ENCODE measurements around the gene TSHZ2. TPM values are rescaled to one million over a fixed set of nuclear protein-coding genes. Genes with fewer than 3 reads are reported as not detected.

The TSHZ2 gene
- total and polyA plus RNA-seq, 2 experiments from 2014 or later: 1.1 to 5.2 TPM

GRCh38 chr20:53294804-53295203, 322.6 kb downstream of the TSHZ2 start:
- Histone ChIP-seq H3K27me3 (no peaks in the 10 kb centered on the region), H2AFZ (no peak overlapping the region)
- WGBS (ENCODE audit: low lambda C conversion rate, missing lambda C conversion rate): 72% methylated on average over 3 of the region's 3 CpGs

GRCh38 chr20:53296025-53296424, 323.9 kb downstream of the TSHZ2 start:
- no peak for DNase-seq (ENCODE audit: low spot score)
- 70% methylated on average over 2 of the region's 2 CpGs for WGBS (ENCODE audit: low lambda C conversion rate, missing lambda C conversion rate)

More at GRCh38 chr20:53294804-53295203, 322.6 kb downstream of the TSHZ2 start:
- Histone ChIP-seq H3K27ac (no peak overlapping the region), H3K9me3 (ENCODE audit: low read depth) (no peaks in the 10 kb centered on the region), H3K4me1 (ENCODE audit: insufficient read depth) (peaks cover 7% of the 10 kb centered on the region), H3K4me3 (no peak overlapping the region), H4K20me1 (ENCODE audit: insufficient read depth, poor library complexity, severe bottlenecking) (no peaks in the 10 kb centered on the region), H3K4me2 (no peak overlapping the region), H3K79me2 (no peaks in the 10 kb centered on the region), H3K36me3 (replicated peaks; ENCODE audit: insufficient read depth, low read depth) (no peaks in the 10 kb centered on the region), H3K9me2 (replicated peaks; ENCODE audit: insufficient read depth) (no peaks in the 10 kb centered on the region)
- TF ChIP-seq EZH2phosphoT487 (IDR thresholded peaks at IDR 0.05; ENCODE audit: low read depth, severe bottlenecking, unreplicated experiment): no peak
- no peak for TF ChIP-seq CTCF (IDR thresholded peaks at IDR 0.05; ENCODE audit: poor library complexity)
- no peak for TF ChIP-seq EZH2 (IDR thresholded peaks at IDR 0.05; ENCODE audit: borderline replicate concordance)
- DNase-seq (ENCODE audit: low spot score): no peak

GRCh38 chr20:53296451-53297153, 324.4 kb downstream of the TSHZ2 start:
- TF ChIP-seq CTCF (IDR thresholded peaks at IDR 0.05; ENCODE audit: poor library complexity) (no peak), EZH2 (IDR thresholded peaks at IDR 0.05; ENCODE audit: borderline replicate concordance) (no peak), EZH2phosphoT487 (IDR thresholded peaks at IDR 0.05; ENCODE audit: low read depth, severe bottlenecking, unreplicated experiment) (no peak)
- no peak for DNase-seq (ENCODE audit: low spot score)
- no peak overlapping the region for H2AFZ ChIP-seq
- no peaks in the 10 kb centered on the region for H3K9me3 ChIP-seq (ENCODE audit: low read depth)
- H3K4me1 ChIP-seq (ENCODE audit: insufficient read depth): peaks cover 17% of the 10 kb centered on the region
- no peaks in the 10 kb centered on the region for H3K9me2 ChIP-seq (replicated peaks; ENCODE audit: insufficient read depth)
- no peak overlapping the region for H3K4me2 ChIP-seq
- H3K4me3 ChIP-seq: no peak overlapping the region
- no peaks in the 10 kb centered on the region for H3K36me3 ChIP-seq (replicated peaks; ENCODE audit: insufficient read depth, low read depth)
- H3K27ac ChIP-seq: no peak overlapping the region
- H3K79me2 ChIP-seq: no peaks in the 10 kb centered on the region
- H3K27me3 ChIP-seq: no peaks in the 10 kb centered on the region
- WGBS (ENCODE audit: low lambda C conversion rate, missing lambda C conversion rate): 64% methylated on average over 2 of the region's 2 CpGs
- no peaks in the 10 kb centered on the region for H4K20me1 ChIP-seq (ENCODE audit: insufficient read depth, poor library complexity, severe bottlenecking)

More at GRCh38 chr20:53296025-53296424, 323.9 kb downstream of the TSHZ2 start:
- Histone ChIP-seq H4K20me1 (ENCODE audit: insufficient read depth, poor library complexity, severe bottlenecking) (no peaks in the 10 kb centered on the region), H3K27me3 (no peaks in the 10 kb centered on the region), H3K79me2 (no peaks in the 10 kb centered on the region), H3K9me2 (replicated peaks; ENCODE audit: insufficient read depth) (no peaks in the 10 kb centered on the region), H3K9me3 (ENCODE audit: low read depth) (no peaks in the 10 kb centered on the region), H2AFZ (no peak overlapping the region), H3K4me1 (ENCODE audit: insufficient read depth) (peaks cover 17% of the 10 kb centered on the region), H3K4me2 (no peak overlapping the region), H3K27ac (no peak overlapping the region), H3K4me3 (no peak overlapping the region), H3K36me3 (replicated peaks; ENCODE audit: insufficient read depth, low read depth) (no peaks in the 10 kb centered on the region)
- TF ChIP-seq EZH2 (IDR thresholded peaks at IDR 0.05; ENCODE audit: borderline replicate concordance) (no peak), EZH2phosphoT487 (IDR thresholded peaks at IDR 0.05; ENCODE audit: low read depth, severe bottlenecking, unreplicated experiment) (no peak), CTCF (IDR thresholded peaks at IDR 0.05; ENCODE audit: poor library complexity) (no peak)
